A673 (cell line): Measurements from ENCODE around the gene LRRC37B.
"Not testable (repeated sequence)": the region's sequence is repeated elsewhere in the genome, so short reads cannot be mapped to it uniquely, and the experiment has no call there.

Experiments used
- EZH2 ChIP-seq: fragments of 200-600 bp; sonication (generic); IDR thresholded peaks from 2 replicates; pipeline ENCODE4 v1.6.1; 2017; ENCODE audit warnings: borderline replicate concordance, low read depth, mild to moderate bottlenecking, mixed read lengths, antibody characterized with exemption, low read length; ENCODE audit not compliant: poor library complexity, severe bottlenecking
- TF ChIP-seq, protein P1 (sequence below): fragments of 300-800, 200-600 bp; sonication (generic); conservative IDR thresholded peaks from 2 replicates; pipeline ENCODE4 v1.5.1; 2017; ENCODE audit warnings: low read depth, mild to moderate bottlenecking, antibody characterized with exemption, low read length, moderate library complexity, mixed read lengths

DNA sequence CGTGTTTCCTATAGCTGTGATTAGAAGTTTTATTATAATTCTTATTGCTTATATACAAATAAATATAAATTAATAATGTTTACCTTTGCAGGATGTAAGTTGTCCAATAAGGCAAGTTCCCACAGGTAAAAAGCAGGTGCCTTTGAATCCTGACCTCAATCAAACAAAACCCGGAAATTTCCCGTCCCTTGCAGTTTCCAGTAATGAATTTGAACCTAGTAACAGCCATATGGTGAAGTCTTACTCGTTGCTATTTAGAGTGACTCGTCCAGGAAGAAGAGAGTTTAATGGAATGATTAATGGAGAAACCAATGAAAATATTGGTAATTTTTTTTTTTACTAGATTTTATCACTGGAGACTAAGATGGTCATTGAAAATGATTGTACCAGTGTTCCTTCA is 31.8 kb upstream of the LRRC37B start:
- TF ChIP-seq, protein P1, sequence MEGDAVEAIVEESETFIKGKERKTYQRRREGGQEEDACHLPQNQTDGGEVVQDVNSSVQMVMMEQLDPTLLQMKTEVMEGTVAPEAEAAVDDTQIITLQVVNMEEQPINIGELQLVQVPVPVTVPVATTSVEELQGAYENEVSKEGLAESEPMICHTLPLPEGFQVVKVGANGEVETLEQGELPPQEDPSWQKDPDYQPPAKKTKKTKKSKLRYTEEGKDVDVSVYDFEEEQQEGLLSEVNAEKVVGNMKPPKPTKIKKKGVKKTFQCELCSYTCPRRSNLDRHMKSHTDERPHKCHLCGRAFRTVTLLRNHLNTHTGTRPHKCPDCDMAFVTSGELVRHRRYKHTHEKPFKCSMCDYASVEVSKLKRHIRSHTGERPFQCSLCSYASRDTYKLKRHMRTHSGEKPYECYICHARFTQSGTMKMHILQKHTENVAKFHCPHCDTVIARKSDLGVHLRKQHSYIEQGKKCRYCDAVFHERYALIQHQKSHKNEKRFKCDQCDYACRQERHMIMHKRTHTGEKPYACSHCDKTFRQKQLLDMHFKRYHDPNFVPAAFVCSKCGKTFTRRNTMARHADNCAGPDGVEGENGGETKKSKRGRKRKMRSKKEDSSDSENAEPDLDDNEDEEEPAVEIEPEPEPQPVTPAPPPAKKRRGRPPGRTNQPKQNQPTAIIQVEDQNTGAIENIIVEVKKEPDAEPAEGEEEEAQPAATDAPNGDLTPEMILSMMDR, result not testable (repeated sequence)
- TF ChIP-seq EZH2, result not testable (repeated sequence)
